ENCODE measurements around the gene CAMK1G.

- TF ChIP-seq CTCF (IDR thresholded peaks at IDR 0.05), result no peak
- TF ChIP-seq POLR2A (IDR thresholded peaks at IDR 0.05), result no peak
Observed at GRCh38 chr1:209603877-209604276, 20.4 kb downstream of the CAMK1G start.

All from heart left ventricle (tissue), 13 donors.